Measurements from ENCODE around the gene DCDC1.

DCDC1 gene

DNA sequence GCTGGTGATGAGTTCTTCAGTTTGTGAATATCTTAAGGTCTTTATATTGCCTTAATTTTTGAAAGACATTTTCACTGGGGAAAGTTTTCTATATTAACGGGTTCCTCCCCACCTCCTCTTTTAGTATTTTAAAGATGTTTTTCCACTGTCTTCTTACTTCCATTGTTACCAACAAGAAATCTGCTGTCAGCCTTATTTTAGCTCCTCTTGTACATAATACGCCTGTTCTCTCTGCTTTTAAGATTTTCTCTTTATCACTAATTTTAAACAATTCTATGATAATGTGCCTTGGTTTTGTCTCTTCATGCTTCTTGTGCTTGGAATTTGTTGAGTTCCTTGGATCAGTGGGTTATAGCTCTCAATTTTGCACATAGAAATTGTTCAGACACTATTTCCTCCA is 280.4 kb downstream of the DCDC1 start:
- DNase-seq, result no peak

DNA sequence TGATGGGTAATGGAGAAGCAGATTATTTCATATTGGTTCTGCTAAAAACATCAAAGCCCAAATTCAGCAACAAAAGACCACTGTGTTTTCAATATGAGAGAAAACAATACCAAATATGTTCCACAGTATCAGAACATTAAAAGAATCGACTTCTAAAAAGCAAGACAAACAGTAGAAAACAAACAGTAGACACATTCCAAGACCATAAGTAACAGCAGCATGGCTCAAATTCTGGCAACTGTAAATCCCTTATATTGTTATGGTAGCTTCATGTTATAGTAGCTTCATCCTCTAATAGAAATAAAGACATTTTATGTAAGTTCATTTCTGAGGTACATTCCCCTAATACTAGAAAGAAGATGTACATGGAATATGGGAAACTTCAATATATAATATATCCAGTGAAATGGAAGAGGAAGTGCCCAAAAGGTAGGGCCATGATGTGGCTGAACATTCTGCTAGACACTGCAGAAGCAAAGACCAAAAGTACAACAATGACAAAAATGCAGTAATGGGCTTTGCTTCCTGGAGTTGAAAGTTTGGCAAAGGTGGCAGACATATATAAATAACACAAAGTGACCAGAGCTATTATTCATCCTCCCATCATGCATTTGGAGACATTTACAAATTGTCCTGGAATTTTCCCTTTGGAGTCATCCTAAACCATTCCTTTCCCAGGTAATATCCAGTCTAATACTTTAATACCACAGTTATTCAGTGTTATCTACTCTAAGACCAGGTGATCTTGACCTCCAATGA is 299.9 kb downstream of the DCDC1 start:
- DNase-seq, result no peak

DNA sequence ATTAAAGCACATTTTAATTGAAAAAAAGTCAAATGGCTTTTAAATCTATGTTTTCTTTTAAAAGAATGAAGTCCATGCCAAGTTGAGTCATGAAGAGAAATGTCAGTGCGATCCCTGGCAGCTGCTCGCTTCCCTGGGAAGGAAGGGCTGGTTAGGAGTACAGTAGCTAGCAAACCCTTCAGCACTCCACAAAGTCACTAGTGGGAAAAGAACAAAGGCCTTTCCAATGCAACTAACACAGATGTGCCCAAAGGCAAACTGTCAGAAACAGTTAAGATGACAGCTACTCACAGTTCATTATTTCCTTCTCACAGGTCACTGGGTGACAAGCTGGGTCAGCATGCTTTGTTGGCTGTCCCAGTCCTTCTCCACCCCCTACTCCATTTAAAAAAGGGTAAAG is 308.7 kb downstream of the DCDC1 start:
- DNase-seq, result no peak

DNA sequence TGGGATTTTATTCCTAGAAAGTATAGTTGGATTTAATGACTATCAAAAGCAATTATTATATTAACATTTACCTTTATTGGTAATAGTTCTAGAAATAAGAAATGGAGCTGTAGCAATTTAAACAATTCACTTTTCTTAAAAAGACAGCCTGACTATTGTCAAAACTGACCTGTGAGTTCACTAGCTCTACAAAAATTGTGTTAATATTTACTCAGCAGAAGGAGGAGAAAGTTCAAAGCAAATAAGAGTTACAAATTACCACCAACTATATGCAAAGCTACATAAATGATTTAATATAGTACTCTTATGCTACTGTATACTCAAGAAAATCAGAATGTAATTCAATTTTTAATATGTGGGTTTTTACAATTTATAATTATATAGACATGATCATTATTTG is 310.0 kb downstream of the DCDC1 start:
- DNase-seq, result no peak

DNA sequence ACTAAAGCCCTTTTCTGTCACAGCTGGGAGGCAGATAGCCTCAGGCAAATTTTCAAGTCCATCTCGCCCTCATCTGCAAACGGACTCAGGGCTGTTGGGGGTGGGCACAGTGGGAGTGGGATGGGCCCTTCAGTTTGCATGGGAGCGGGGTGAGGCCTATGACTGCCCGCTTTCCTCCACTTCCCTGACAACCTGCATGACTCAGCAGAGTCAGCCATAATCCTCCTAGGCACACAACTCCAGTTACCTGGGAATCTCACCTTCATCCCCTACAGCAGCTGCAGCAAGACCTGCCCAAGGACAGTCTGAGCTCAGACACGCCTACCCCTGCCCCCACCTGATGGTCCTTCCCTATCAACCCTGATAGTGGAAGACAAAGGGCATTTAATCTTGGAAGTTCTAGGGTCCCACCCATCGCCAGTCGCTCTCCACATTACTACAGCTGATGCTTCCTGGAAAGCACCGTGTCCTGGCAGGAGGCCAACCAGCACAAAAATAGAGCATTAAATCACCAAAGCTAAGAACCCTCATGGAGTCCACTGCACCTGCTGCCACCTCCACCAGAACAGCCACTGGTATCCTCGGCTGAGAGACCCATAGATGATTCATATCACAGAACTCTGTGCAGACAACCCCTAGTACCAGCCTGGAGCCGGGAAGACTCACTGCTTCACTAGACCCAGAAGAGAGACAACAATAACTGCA is 319.3 kb downstream of the DCDC1 start:
- no peak for DNase-seq

DNA sequence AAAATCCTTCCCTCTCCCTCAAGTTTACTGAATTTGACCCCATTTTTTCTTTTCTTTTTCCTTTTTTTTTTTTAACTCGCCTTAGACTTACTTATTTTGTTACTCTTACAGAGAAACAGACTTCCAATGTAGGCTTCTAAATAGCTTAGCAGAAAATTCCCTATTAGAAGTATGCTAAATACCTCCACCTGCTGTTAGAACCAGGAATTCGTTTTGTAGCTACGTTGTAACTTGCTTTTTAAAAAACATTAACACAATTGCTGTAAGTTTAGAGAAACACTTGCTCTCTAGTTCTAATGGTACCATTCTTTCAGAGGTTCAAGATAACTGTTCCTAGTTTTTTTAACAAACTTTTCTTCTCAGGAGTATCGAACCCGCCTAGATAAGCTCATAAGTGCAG is 324.2 kb downstream of the DCDC1 start:
- DNase-seq, result no peak

DNA sequence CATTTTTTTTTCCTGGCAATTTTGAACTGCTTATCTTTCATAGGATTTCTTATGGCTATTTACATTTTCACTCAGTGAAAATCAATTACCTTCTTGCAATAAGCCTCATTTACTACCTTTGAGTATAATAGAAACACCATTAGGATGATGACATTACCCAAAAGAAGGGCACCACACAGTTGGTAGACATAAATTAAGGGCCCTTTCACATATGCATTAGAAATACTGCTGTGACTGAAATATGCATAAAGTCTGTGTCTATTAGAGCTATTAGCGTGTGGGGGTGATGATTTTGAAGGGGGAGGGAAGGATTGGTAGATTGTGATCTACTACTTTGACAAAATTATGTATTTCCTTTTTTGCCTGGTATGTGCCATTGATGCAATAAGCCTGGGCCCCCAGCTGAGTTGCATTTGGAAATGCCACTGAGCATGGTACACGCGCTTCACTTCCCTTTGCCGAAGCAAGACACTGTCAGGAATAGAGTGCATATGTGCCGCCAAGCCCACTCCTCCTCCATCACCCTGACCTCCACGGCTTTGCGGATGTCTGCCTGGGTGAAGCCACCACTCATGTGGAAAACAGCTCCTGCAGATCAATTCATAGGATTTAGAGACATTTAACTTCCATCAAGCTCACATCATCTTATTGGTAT is 339.3 kb downstream of the DCDC1 start:
- no peak for DNase-seq

DNA sequence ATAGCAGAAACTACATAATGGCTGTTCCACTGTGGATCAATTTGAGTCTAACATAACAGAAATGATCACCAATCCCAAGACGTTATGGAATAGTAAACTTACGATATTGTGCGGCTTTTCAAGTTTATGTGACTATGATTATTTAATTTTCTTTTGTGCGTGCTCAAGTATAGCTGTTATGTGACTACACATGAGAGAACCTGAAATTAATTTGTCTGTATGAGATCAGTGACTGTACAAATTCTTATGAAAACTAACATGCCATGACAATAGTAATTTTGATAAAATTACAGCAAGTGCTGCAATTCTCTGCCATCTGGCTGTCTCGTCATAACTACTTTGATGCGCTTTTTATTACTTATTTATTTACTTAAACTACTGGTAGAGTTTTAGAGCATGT is 343.2 kb downstream of the DCDC1 start:
- no peak for DNase-seq

DNA sequence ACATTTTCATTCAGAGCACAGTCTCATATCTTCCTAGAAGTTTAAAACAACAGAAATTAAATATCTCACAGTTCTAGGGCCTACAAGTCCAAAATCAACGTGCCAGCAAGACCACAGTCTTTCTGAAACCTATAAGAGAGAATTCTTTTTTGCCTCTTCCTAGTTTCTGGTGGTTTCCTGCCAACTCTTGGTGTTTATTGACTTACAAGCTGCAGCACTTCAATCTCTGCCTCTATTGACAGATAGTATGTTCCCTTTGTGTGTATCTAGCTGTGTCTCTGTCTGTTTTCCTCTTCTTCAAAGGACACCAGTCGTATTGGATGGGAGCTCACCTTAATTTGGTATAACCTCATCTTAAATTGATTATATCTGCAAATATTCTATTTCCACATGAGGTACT is 347.5 kb downstream of the DCDC1 start:
- no peak for DNase-seq

DNA sequence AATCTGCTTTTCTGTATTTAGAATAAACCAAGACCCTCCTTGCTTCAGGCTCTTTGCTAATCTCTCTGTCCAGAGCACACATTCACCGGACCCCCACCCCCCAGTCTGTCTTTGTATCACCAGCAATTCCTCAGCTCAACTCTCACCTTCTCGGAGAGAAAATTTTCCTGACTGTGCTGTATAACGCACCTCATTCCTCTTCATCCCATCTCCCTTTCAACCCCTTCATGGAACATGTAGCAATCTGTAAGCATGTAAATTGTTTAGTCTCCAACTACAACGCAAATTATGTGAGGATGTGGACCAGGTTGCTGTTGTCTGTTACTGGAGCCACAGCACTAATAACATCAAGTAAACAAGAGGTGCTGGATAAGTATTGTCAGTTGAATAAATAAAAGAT is 349.8 kb downstream of the DCDC1 start:
- no peak for DNase-seq

DNA sequence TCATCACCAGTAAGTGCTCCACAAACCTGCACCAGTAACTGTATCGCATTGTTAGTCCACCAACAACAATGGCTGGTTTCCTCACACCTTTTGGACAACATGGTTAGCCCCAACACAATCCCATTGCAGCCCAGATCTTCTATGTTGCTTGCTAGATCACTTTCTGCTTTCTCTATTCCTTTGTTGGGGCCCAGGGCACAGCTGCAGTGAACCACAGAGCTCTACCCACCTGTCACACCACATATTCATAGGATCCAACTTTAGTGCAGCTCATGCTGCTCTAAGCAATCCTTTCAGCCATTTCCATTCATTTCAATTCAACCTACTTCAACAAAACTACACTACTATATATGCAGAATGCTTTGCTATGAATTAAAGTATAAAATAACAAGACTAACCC is 364.3 kb downstream of the DCDC1 start:
- DNase-seq, result no peak

DNA sequence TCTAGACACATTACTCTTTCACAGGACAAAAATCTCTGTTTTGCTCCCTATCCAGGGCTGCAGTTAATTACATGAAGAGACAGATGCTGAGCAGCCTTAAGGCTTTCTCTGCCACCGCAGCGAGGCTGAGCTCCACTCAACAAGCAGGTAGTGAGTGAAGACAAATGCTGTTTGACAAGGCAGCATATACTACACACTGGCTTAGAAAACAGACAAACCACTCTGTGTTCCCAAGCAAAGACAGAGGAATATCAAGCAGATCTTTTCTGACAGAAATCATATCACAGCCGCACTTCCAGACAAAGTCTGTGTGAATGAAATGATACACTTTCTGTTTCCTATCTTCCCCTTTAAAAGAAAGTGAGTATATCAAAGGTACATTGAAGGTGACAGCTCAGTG is 368.1 kb downstream of the DCDC1 start:
- DNase-seq, result no peak

DNA sequence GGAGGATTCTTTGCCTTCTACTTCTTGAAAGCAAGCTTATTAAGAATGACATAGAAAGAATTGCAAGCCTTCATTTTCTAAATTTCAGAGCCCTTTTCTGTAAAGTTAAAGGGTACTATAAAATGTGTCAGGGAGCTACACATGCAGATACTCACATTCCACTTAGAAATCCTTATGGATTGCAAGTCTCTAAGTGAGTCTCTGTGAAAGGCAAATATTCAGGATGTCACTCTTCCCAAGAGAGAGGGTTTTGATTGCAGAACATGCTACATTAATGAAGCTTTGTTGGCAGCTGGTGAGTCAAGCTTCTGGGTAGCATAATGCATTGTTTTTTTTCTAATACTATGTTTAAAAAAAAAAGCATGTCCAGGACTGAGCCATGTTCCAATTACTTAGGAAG is 369.2 kb downstream of the DCDC1 start:
- DNase-seq, result no peak

DNA sequence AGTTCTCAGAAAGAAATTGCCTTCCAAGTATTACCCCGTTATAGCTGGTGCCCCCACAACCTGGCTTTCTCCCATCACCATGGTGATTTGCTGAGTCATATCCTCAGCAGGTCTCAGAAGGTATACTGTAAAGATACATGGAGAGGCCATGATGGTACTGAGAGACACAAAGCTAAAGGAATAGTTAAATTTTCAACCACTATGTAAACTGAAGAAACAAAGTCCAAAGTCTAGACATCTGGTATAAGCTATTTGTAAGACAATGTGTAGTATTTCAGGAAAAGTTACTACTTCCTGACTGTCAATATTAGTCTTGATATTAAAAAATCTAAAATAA is 377.1 kb downstream of the DCDC1 start:
- no peak for DNase-seq

DNA sequence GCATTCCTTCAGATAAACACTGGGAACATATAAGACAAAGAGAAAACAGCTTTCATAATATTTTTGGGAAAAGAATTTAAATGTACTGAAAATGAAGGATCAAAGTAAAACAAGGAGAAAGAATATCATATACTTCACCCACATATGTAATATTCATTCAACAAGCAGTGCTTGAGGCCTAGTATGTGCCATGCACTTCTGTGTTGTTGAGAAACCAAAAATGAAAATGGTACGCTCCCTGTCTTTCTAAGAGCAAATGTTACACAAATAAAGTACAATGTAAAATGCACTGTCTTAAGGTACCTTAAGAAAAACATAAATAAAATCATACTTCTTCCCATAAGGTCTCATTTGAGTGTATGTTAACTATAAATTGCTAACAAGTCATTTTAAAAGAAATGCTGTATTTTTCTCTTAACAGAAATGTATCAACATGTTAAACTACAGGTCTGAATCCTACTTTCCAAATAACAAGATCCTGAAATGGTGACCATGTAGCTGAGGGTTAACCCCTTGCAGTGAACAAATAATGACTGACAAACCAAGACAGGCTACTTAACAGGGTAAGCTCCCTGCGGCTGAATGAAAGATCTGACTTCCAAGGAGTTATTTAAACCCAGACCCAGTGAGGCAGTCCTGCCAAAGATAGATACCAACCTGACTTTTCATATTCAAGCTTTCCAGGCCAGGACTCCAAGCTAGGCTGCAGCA is 377.6 kb downstream of the DCDC1 start:
- no peak for DNase-seq

DNA sequence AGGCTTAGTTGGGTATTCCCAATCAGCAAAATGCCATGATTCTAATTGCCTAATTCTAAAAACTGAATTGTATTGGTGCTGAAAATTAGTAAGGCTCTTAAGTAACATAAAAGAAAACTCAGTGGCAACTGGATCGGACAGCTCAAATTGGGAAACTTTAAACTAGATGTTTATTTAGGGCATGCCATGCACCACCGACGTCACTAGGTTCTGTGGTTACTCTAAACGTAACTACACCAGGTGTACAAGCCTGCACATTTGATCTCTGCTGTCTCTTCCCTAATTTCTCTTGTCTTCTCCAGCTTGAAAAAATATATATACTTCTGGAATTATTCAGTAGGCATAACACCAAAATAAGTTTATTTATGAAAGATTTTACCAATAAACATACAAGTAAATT is 378.2 kb downstream of the DCDC1 start:
- no peak for DNase-seq

DNA sequence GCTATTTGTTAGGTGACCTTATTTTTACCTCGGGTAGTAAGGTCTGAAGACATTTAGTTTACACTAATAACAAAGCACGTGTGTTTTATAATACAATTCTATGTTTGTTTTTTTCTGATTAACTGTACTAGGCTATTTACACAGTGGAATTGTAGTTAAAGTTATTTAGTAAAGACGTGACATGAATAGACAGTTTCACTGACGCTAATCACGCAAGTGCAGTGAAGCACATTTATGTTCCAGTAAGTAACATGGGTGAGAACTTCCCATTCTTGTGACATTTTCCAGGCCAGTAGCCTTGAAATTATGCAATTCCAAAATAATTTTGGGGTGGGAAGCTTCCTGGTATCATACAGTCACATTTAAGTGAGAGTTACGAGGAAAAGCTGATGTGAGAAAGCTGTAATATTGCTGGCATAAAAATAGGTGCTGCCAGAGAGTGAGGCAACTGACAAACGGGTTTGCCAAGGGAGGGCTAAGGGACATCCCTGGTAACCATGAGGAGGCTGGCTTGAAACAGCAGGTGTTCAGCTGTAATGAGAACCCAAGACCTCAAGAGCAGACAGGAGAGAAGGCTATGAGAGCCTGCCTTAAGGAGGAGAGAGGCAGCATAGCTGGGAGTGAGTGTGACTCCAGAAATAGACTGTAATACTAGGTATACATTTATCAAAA is 378.8 kb downstream of the DCDC1 start:
- no peak for DNase-seq

DNA sequence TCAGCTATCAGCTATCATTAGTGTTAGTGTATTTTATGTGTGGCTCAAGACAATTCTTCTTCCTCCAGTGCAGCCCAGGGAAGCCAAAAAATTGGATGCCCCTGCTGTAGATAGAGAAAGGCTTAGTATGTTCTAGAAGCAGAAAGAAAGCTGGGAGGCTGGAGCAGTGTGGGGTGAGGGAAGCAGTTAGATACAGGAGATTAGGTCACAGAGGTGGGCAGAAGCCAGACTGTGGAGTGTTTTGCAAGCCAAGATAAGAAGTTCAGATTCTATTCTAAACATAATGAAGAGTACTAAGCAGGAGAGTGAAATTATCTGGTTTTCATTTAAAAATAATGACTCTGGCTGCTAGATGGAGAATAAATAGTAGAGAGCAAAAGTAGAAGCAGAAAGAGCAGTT is 381.7 kb downstream of the DCDC1 start:
- DNase-seq, result no peak

DNA sequence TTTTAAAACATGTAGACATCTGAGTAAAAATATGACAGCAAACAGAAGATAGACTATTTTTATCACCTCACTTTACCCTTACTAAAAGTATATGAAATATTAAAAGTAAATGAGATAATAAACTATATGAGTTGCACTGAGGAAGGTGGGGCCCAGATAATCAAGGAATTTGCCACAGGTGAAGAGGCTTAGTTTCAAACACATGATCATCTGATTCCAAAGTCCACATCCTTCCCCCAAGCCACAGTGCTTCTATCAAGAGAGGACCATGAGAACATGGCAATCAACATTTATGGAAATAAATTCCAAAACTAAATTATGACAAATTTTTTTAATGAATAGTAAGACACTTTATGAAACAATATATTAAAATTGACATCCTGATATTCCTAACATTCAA is 384.0 kb downstream of the DCDC1 start:
- DNase-seq, result no peak

DNA sequence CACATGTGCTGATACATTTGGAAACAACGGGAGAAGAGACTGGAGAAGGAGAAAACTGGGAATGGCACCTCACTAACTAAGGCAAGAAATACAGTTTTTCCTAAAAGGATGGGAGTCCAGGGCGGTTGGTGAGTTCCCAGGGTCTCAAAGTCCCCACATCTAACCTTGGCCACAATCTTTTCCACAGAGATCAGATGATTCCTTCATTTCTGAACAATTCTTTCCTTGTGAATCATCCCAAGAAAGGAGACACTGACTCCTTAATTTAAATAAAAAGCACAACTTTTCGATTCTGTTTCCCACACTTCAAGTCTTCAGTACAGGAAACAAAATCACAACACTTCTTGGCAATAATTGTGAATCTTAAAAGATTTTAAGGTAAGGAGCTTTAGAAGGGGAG is 384.7 kb downstream of the DCDC1 start:
- no peak for DNase-seq

DNA sequence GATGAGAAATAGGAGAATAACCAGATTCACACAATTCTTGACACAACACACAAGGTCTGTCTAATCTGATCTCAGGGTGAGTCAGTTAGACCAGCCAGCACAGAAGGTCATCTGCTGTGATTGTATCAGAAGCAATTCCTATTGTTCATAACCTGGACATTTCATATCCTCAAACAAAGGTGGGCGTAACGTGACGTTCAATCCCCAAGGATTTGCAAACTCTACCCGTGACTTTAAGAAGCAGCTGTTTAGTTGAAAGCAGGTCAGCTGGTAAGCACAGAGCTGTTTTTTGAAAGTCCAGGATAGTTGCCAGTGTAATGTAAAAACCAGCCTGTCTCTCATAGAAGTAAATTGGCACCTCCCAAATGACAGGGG is 385.1 kb downstream of the DCDC1 start:
- no peak for DNase-seq

DNA sequence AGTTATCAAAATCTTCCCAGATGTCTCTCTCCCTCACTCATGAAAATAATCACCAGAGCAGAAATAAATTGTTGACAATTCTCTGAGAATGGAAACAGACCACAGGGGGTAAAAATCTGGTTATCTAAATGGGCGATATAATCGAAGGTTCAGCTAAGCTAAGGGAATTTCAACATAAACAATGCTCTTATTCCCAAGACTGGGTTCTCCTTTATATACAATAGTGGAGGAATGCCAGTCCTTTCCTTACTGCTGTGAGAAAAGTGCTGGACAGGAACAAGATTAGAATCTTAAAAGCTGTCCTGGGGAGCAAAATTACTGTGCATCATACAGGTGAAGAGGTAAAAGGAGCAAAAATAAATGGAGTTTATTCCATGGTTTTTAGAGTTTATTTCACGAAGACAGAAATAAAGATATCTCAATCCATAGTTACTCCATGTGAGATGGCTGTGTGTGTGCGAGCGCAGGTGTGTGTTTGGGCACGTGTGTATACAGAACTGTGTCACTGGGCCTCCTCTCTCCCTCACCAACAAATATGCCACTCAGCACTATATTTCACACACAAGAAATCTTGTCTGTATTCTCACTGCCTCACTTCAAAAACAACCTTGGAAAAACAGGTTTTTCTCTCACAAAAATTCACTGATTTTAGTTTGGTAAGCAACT is 385.6 kb downstream of the DCDC1 start:
- DNase-seq, result no peak

DNA sequence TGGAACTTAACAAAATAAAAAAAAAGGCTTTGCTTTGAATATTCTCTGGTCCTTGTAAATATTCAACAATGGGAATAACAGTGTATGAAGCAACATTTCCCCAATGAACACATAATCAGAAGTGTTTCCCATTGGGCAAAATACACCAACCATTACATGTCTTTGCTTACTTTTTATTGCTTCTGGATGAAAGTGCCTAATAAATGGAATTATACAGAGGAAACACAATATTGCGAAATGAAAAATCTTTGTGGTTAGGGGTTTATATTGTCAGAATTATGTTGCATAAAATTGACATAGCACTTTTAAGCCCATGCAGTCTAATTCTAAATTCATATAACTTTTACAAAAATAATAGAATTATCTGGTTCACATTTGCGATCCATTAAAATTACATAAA is 386.4 kb downstream of the DCDC1 start:
- no peak for DNase-seq

All from activated CD4-positive, alpha-beta T cell treated with anti-CD3 and anti-CD28 coated beads for 1 hour (primary cell).